ENCODE measurements around the gene SNX27. TPM values are rescaled to one million over a fixed set of nuclear protein-coding genes. Genes with fewer than 3 reads are reported as not detected.
"Not testable (repeated sequence)": the region's sequence is repeated elsewhere in the genome, so short reads cannot be mapped to it uniquely, and the experiment has no call there.

Gene SNX27
- total and polyA plus RNA-seq, 9 donors: 15.7 to 22.3 (median 18.7) TPM

- no peak overlapping the region for H3K4me3 ChIP-seq (ENCODE audit: low read length)
- WGBS (ENCODE audit: insufficient coverage): no CpG with 5 or more reads among the region's 4 CpGs
- peaks cover 4% of the 10 kb centered on the region for H3K36me3 ChIP-seq (ENCODE audit: control insufficient read depth, insufficient read depth, low read length)
- H3K27ac ChIP-seq (ENCODE audit: low read length): no peak overlapping the region
- no peaks in the 10 kb centered on the region for H3K27me3 ChIP-seq (ENCODE audit: control insufficient read depth, insufficient read depth, low read length)
- H3K9me3 ChIP-seq (replicated peaks; ENCODE audit: control insufficient read depth, low read depth, low read length): no peaks in the 10 kb centered on the region
- H3K4me1 ChIP-seq (ENCODE audit: control insufficient read depth, insufficient read depth, low read length): peaks cover 12% of the 10 kb centered on the region
- no peak for DNase-seq
Measured at GRCh38 chr1:151615711-151616504, 4.1 kb downstream of the SNX27 start.

- H3K4me3 ChIP-seq (ENCODE audit: low read length): no peak overlapping the region
- H3K27ac ChIP-seq (ENCODE audit: low read length): no peak overlapping the region
- no peaks in the 10 kb centered on the region for H3K27me3 ChIP-seq (ENCODE audit: control insufficient read depth, insufficient read depth, low read length)
- H3K9me3 ChIP-seq (replicated peaks; ENCODE audit: control insufficient read depth, low read depth, low read length): no peaks in the 10 kb centered on the region
- H3K4me1 ChIP-seq (ENCODE audit: control insufficient read depth, insufficient read depth, low read length): peaks cover 12% of the 10 kb centered on the region
- DNase-seq: no peak
- 83% methylated on average over 2 of the region's 3 CpGs for WGBS (ENCODE audit: insufficient coverage)
- H3K36me3 ChIP-seq (ENCODE audit: control insufficient read depth, insufficient read depth, low read length): peaks cover 4% of the 10 kb centered on the region
Measured at GRCh38 chr1:151616505-151616849, 4.6 kb downstream of the SNX27 start.

- no CpG with 5 or more reads among the region's 3 CpGs for WGBS (ENCODE audit: insufficient coverage)
- DNase-seq: no peak
- peaks cover 4% of the 10 kb centered on the region for H3K36me3 ChIP-seq (ENCODE audit: control insufficient read depth, insufficient read depth, low read length)
- H3K27ac ChIP-seq (ENCODE audit: low read length): no peak overlapping the region
- peaks cover 9% of the 10 kb centered on the region for H3K4me1 ChIP-seq (ENCODE audit: control insufficient read depth, insufficient read depth, low read length)
- H3K27me3 ChIP-seq (ENCODE audit: control insufficient read depth, insufficient read depth, low read length): no peaks in the 10 kb centered on the region
- no peaks in the 10 kb centered on the region for H3K9me3 ChIP-seq (replicated peaks; ENCODE audit: control insufficient read depth, low read depth, low read length)
- H3K4me3 ChIP-seq (ENCODE audit: low read length): no peak overlapping the region
Measured at GRCh38 chr1:151618003-151618402, 6.2 kb downstream of the SNX27 start.

GRCh38 chr1:151618470-151618869 is 6.6 kb downstream of the SNX27 start:
- DNase-seq: no peak
- H3K27me3 ChIP-seq (ENCODE audit: control insufficient read depth, insufficient read depth, low read length): no peaks in the 10 kb centered on the region
- H3K9me3 ChIP-seq (replicated peaks; ENCODE audit: control insufficient read depth, low read depth, low read length): no peaks in the 10 kb centered on the region
- no peak overlapping the region for H3K27ac ChIP-seq (ENCODE audit: low read length)
- H3K36me3 ChIP-seq (ENCODE audit: control insufficient read depth, insufficient read depth, low read length): peaks cover 4% of the 10 kb centered on the region
- no peak overlapping the region for H3K4me3 ChIP-seq (ENCODE audit: low read length)
- H3K4me1 ChIP-seq (ENCODE audit: control insufficient read depth, insufficient read depth, low read length): peaks cover 7% of the 10 kb centered on the region

- H3K4me1 ChIP-seq (ENCODE audit: control insufficient read depth, insufficient read depth, low read length); H3K36me3 ChIP-seq (ENCODE audit: control insufficient read depth, insufficient read depth, low read length); H3K27me3 ChIP-seq (ENCODE audit: control insufficient read depth, insufficient read depth, low read length); H3K4me3 ChIP-seq (ENCODE audit: low read length); H3K27ac ChIP-seq (ENCODE audit: low read length); H3K9me3 ChIP-seq (replicated peaks; ENCODE audit: control insufficient read depth, low read depth, low read length); DNase-seq: not testable (repeated sequence)
- WGBS (ENCODE audit: insufficient coverage): 91% methylated on average over 4 of the region's 6 CpGs
Measured at GRCh38 chr1:151618996-151619395, 7.1 kb downstream of the SNX27 start.

- Histone ChIP-seq H3K4me1 (ENCODE audit: control insufficient read depth, insufficient read depth, low read length) (peaks cover 7% of the 10 kb centered on the region), H3K27ac (ENCODE audit: low read length) (peak overlapping the region; percentile 40)
Measured at GRCh38 chr1:151619489-151620093, 7.7 kb downstream of the SNX27 start.

GRCh38 chr1:151620286-151620685 is 8.4 kb downstream of the SNX27 start:
- Histone ChIP-seq H3K4me1 (ENCODE audit: control insufficient read depth, insufficient read depth, low read length) (peaks cover 7% of the 10 kb centered on the region), H3K27me3 (ENCODE audit: control insufficient read depth, insufficient read depth, low read length) (no peaks in the 10 kb centered on the region), H3K9me3 (replicated peaks; ENCODE audit: control insufficient read depth, low read depth, low read length) (no peaks in the 10 kb centered on the region), H3K27ac (ENCODE audit: low read length) (peak overlapping the region; percentile 40), H3K4me3 (ENCODE audit: low read length) (no peak overlapping the region), H3K36me3 (ENCODE audit: control insufficient read depth, insufficient read depth, low read length) (no peaks in the 10 kb centered on the region)
- peak; percentile 51 for DNase-seq
- WGBS (ENCODE audit: insufficient coverage): no CpG with 5 or more reads among the region's 2 CpGs

More at GRCh38 chr1:151619489-151620093, 7.7 kb downstream of the SNX27 start:
- 87% methylated on average over 3 of the region's 6 CpGs for WGBS (ENCODE audit: insufficient coverage)
- Histone ChIP-seq H3K27me3 (ENCODE audit: control insufficient read depth, insufficient read depth, low read length) (no peaks in the 10 kb centered on the region), H3K9me3 (replicated peaks; ENCODE audit: control insufficient read depth, low read depth, low read length) (no peaks in the 10 kb centered on the region), H3K36me3 (ENCODE audit: control insufficient read depth, insufficient read depth, low read length) (peaks cover 4% of the 10 kb centered on the region), H3K4me3 (ENCODE audit: low read length) (no peak overlapping the region)
- no peak for DNase-seq

- no peaks in the 10 kb centered on the region for H3K9me3 ChIP-seq (replicated peaks; ENCODE audit: control insufficient read depth, low read depth, low read length)
- H3K36me3 ChIP-seq (ENCODE audit: control insufficient read depth, insufficient read depth, low read length): no peaks in the 10 kb centered on the region
- peaks cover 7% of the 10 kb centered on the region for H3K4me1 ChIP-seq (ENCODE audit: control insufficient read depth, insufficient read depth, low read length)
- H3K27ac ChIP-seq (ENCODE audit: low read length): peak overlapping the region; percentile 65
- WGBS (ENCODE audit: insufficient coverage): no CpG with 5 or more reads among the region's 2 CpGs
- H3K27me3 ChIP-seq (ENCODE audit: control insufficient read depth, insufficient read depth, low read length): no peaks in the 10 kb centered on the region
- DNase-seq: peak; percentile 39
- no peak overlapping the region for H3K4me3 ChIP-seq (ENCODE audit: low read length)
Measured at GRCh38 chr1:151621351-151621750, 9.5 kb downstream of the SNX27 start.

GRCh38 chr1:151624783-151625182 is 12.9 kb downstream of the SNX27 start:
- Histone ChIP-seq H3K27me3 (ENCODE audit: control insufficient read depth, insufficient read depth, low read length) (no peaks in the 10 kb centered on the region), H3K27ac (ENCODE audit: low read length) (no peak overlapping the region), H3K4me3 (ENCODE audit: low read length) (no peak overlapping the region), H3K36me3 (ENCODE audit: control insufficient read depth, insufficient read depth, low read length) (no peaks in the 10 kb centered on the region), H3K4me1 (ENCODE audit: control insufficient read depth, insufficient read depth, low read length) (peaks cover 3% of the 10 kb centered on the region), H3K9me3 (replicated peaks; ENCODE audit: control insufficient read depth, low read depth, low read length) (no peaks in the 10 kb centered on the region)
- no peak for DNase-seq
- 100% methylated on average over 2 of the region's 3 CpGs for WGBS (ENCODE audit: insufficient coverage)

- H3K27ac ChIP-seq (ENCODE audit: low read length): no peak overlapping the region
- 75% methylated on average over 1 of the region's 3 CpGs for WGBS (ENCODE audit: insufficient coverage)
- no peaks in the 10 kb centered on the region for H3K4me1 ChIP-seq (ENCODE audit: control insufficient read depth, insufficient read depth, low read length)
- no peaks in the 10 kb centered on the region for H3K27me3 ChIP-seq (ENCODE audit: control insufficient read depth, insufficient read depth, low read length)
- H3K9me3 ChIP-seq (replicated peaks; ENCODE audit: control insufficient read depth, low read depth, low read length): no peaks in the 10 kb centered on the region
- H3K36me3 ChIP-seq (ENCODE audit: control insufficient read depth, insufficient read depth, low read length): no peaks in the 10 kb centered on the region
- no peak for DNase-seq
- H3K4me3 ChIP-seq (ENCODE audit: low read length): no peak overlapping the region
Measured at GRCh38 chr1:151626740-151627334, 15.0 kb downstream of the SNX27 start.
